HFF-Myc (cell line): ENCODE measurements around the gene ACBD4.
A peak's percentile ranks its signal among the peaks of the same experiment; 100 is the strongest.

ENCODE experiments used
- DNase-seq: peaks from one replicate; pipeline ENCODE4 v3.0.0-alpha.2; 2011; ENCODE audit warnings: low read depth; ENCODE audit errors: extremely low read depth
- H3K4me3 ChIP-seq: replicated peaks from 2 replicates; pipeline ENCODE4 v1.5.1; 2011; ENCODE audit warnings: low read depth, mild to moderate bottlenecking, control low read depth, low read length
- CTCF ChIP-seq: IDR thresholded peaks from 2 replicates; pipeline ENCODE4 v1.5.1; 2012; ENCODE audit warnings: mild to moderate bottlenecking, low read depth, low read length, control low read depth; ENCODE audit errors: missing control alignments

ACBD4 gene

GRCh38 chr17:45164734-45165269 lies 29.3 kb downstream of the ACBD4 start:
- H3K4me3 ChIP-seq: no peak overlapping the region
- DNase-seq: no peak
- TF ChIP-seq CTCF: no peak

GRCh38 chr17:45168991-45169752 lies 33.7 kb downstream of the ACBD4 start:
- no peak for DNase-seq
- no peak for TF ChIP-seq CTCF
- no peak overlapping the region for H3K4me3 ChIP-seq

GRCh38 chr17:45170280-45170930 lies 34.9 kb downstream of the ACBD4 start:
- DNase-seq: no peak
- no peak overlapping the region for H3K4me3 ChIP-seq
- no peak for TF ChIP-seq CTCF

- no peak for DNase-seq
- H3K4me3 ChIP-seq: peak overlapping the region; percentile 24; the same call in 1 of the 2 replicates
- TF ChIP-seq CTCF: no peak
These were observed 35.4 kb downstream of the ACBD4 start for GRCh38 chr17:45170931-45171337.

GRCh38 chr17:45171338-45172231 lies 36.1 kb downstream of the ACBD4 start:
- H3K4me3 ChIP-seq: peak overlapping the region; percentile 24
- no peak for DNase-seq
- no peak for TF ChIP-seq CTCF

GRCh38 chr17:45172232-45172540 lies 36.7 kb downstream of the ACBD4 start:
- no peak for TF ChIP-seq CTCF
- H3K4me3 ChIP-seq: peak overlapping the region; percentile 24
- no peak for DNase-seq
